Stimulated activated CD4-positive, alpha-beta T cell treated with anti-CD3 and anti-CD28 coated beads, TNF-alpha, amount 100 ng/mL, for 4 hours (primary cell): ENCODE data around the gene SYNGR4.
"Not testable (repeated sequence)": the region's sequence is repeated elsewhere in the genome, so short reads cannot be mapped to it uniquely, and the experiment has no call there.

Experiments
- DNase-seq, 3 experiments: peaks; one replicate each; pipeline ENCODE4 v3.0.0-alpha.2; 2020; ENCODE audit warnings: low read depth in 3 of 3

SYNGR4 gene

DNA sequence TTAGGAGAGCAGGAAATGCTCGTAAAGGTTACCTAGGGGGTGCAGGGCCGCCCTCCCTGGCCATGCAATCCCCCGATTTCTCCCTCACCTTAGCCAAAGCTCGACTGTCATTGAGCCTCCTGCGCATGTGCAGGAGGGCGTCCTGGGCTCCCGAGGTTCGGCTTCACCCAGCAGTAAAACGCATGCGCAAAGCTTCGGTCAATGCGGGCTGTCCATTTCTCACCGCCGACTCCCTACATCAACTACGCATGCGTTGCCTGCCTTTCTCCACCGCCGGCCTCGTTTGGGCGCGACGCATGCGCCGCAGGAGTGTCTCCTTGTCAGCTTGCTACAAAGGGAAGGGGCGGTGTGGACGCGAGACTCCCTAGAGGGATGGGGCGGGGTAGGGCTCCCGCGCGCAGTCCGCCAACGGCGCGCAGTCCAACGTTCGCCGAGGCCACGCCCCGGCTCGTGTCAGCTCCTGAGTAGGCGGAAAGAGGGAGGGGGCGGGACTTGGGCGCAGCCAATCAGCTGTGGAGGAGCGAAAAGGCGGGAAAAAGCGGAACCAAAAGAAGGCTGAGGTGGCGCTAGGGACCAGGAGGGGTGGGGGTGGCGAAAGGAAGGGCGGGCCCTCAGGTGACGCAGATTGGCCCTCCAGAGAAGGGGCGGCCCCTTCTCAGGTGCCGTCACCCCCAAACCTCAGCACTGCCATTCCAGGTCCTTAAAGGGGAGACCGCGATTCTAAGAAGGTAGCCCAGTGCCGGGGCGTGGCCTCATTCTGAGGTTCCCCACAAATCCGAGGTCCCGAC, at the start of gene SYNGR4, which contains the start of gene TMEM143:
Gene SYNGR4 (plus strand): TSS at position 558 of the 788 bp plus-strand sequence. CDS start 1,476 bp downstream, outside the sequence.
Gene TMEM143 (minus strand): TSS at position 131 of the 788 bp plus-strand sequence. CDS start 20 bp downstream, at position 111.
- DNase-seq: peak; percentile 92 to 96 (median 95)

DNA sequence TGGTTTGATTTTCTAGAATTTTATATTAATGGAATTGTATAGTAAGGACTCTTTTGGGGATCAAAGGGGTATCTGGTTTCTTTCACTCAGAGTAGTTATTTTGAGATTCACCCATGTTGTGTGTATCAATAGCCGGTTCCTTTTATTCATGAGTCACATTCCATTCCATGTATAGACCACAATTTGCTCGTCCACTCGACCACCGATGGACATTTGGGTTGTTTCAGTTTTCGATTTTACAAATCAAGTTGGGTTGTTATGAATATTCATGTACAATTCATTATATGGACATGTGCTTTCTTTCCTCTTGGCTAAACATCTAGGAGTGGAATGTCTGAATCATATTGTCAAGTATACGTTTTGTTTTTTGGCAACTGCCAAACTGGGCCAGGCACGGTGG, 48.5 kb upstream of the SYNGR4 start:
- DNase-seq: no peak

DNA sequence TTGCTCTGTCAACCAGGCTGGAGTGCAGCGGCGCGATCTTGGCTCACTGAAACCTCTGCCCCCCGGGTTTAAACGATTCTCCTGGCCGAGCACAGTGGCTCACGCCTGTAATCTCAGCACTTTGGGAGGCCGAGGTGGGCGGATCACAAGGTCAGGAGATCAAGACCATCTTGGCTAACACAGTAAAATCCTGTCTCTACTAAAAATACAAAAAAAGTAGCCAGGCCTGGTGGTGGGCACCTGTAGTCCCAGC, 46.5 kb upstream of the SYNGR4 start:
- not testable (repeated sequence) for DNase-seq

- no peak for DNase-seq
Measured at GRCh38 chr19:48318286-48318987, 45.7 kb upstream of the SYNGR4 start.

GRCh38 chr19:48319647-48320541, 44.3 kb upstream of the SYNGR4 start:
- DNase-seq: peak; percentile 50 to 67 (median 63)

DNA sequence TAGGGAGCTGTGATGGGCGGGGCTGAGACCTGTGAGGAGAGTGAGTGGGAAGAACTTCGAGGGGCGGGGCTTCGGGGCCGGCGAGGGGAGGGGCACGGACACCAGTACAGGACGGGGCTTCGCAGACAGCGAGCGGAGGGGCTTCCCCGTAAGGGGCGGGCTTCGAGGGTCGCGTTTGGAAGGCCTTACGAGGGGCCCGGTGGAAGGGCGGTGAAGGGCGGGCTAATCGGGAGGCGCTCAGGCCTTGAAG, 42.9 kb upstream of the SYNGR4 start:
- peak; percentile 91 to 96 (median 93) for DNase-seq

GRCh38 chr19:48321622-48322591, 42.3 kb upstream of the SYNGR4 start:
- peak; percentile 94 to 99 (median 98) for DNase-seq

GRCh38 chr19:48325265-48325910, 38.8 kb upstream of the SYNGR4 start, which contains the start of gene EMP3:
TSS of gene EMP3 (plus strand) at chr19:48325552. CDS start at chr19:48326845, 1,293 bp downstream.
- peak; percentile 64 to 75 (median 65) for DNase-seq

DNA sequence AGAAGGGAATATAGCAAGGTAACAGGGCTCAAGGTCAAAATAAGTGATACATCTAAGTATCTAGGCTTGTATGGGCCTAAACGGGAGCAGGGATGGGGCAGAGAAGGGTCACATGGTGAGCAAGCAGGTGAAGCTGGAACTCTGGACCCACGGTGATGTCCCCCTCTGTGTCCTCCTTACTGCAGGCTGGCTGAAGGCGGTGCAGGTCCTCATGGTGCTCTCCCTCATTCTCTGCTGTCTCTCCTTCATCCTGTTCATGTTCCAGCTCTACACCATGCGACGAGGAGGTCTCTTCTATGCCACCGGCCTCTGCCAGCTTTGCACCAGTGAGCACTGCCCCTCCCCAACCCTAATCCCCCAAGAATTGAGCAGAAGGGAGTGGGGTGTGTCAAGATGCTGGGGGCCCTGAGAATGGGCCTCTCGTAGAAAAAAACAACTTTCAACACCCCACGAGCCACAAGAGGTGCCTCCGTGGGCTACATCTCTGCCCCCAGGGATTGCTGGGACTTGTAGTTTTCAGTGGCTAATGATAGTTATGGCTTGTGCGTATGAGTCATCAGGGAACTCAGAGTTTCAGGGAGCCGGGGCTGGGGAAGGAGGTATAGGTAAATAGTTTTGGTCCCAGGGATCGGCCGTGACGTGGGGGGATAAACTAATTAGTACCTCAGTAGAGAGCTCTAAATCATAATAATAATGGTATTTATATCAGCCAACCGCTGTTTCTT, 34.8 kb upstream of the SYNGR4 start:
- DNase-seq: no peak

DNA sequence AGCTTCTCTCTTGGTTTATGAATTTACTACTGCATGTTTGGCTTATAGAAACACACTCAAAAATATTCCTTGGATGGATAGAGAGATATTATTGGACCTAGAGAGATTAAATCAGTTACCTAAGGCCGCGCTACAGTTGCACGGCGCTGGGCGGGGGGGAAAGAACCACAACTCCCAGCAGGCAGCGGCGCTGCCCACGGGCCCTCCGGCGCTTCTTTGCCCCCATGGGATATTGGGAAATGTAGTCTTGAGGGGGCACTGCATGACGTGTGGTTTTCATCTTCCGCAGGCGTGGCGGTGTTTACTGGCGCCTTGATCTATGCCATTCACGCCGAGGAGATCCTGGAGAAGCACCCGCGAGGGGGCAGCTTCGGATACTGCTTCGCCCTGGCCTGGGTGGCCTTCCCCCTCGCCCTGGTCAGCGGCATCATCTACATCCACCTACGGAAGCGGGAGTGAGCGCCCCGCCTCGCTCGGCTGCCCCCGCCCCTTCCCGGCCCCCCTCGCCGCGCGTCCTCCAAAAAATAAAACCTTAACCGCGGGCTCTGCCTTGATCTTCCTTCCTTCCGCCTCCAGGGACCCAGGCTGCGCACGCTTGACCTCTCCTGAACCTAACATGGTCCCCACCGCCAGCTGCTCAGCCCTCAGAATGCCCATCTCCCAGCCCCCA, 34.0 kb upstream of the SYNGR4 start:
- peak; percentile 55 to 69 (median 63) for DNase-seq

DNA sequence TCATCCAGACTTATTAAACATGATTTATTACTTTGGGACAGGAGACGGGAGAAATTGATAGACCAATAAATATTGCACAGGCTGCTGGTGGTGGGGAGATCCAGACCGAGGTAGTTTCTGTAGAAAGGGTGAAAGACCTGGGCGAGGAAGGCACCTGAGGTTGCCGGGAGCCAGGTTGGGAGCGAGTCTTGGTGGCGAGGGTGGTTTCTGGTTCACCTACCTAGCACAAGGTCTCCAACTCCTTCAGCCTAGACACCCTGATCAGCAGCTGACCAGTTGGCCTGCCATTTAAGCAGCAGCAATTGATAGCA, 31.9 kb upstream of the SYNGR4 start:
- DNase-seq: no peak

DNA sequence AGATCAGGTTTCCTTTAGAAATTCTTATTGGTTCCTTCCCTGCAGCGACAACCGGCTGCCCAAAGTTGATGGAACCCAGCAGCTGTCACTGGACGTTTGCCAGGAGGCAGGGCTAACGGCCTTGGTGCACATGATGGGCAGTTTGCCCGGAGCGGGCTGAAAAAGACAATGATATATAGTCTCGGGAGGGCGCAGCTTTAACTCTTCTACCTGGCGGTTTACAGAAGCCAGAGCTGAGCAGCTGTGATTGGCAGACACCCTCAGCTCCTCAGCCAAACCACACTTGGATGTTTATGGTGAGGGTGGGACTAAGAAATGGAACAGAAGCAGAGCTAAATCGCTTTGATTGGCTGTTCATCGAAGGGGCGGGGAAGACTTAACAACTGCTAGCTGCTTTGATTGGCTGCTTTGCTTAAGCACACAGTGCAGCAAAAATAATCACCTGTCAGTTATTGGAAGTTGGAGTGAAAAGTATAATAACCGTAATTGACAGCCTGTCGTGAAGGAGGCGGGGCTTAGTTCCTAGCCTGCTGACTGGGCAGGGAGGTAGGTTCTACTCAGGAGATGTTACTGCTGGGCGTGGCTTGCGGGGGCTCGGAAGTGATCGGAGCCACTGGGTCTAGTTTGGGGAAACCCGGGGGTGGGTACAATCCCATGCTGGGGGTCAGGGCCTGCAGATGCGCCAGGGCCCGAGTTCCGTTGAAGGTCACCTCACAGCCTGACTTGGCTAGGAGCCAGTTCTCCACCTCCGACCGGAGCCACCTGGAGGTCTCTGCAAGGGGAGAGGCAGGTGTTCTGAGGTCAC, 31.3 kb upstream of the SYNGR4 start:
- DNase-seq: peak; percentile 76 to 92 (median 88)

DNA sequence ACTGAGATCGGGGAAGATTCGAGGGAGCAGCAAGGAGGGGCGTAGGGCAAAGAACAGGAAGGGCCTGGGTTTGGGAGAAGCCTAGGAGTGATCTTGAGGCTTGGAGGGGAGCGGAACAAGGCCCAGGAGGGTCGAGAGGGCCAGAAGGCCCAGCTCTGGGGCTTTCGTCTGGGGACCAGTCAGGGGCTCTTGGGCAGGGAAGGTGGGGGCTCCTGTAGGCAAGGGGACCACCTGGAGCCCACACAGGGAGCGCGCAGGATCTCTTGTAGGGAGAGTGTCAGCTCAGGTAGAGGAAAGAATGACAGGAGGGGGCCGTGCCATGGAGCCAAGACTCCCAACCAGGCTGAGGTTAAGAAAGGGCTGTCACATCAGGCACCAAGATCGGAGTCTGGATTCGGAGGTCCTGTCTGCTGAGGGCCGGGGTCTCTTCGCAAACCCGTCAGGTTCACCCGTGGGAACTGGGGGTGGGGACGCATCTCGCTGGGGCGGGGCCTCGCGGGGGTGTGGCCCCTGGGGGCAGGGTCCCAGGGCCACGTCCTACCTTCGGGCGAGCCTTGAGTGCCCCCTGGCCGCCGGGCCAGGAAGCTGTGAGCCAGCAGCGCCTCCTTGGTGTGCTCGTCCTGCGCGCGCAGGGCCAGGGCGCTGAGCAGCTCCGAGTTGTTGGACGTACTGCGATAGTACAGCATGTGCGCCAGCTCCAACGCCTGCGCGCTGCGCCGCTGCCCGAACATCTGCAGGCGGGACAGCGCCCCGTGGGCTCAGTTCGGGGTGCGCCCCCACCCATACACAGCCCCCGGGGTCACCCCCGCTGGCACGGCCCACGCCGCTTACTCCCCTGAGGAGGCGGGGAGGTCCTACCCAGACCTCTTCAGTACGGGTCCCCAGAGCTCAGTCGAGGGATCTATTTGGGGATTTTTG, 30.4 kb upstream of the SYNGR4 start:
- DNase-seq: peak; percentile 85 to 89 (median 87)

- DNase-seq: no peak
Measured at GRCh38 chr19:48338253-48338755, 25.9 kb upstream of the SYNGR4 start.

DNA sequence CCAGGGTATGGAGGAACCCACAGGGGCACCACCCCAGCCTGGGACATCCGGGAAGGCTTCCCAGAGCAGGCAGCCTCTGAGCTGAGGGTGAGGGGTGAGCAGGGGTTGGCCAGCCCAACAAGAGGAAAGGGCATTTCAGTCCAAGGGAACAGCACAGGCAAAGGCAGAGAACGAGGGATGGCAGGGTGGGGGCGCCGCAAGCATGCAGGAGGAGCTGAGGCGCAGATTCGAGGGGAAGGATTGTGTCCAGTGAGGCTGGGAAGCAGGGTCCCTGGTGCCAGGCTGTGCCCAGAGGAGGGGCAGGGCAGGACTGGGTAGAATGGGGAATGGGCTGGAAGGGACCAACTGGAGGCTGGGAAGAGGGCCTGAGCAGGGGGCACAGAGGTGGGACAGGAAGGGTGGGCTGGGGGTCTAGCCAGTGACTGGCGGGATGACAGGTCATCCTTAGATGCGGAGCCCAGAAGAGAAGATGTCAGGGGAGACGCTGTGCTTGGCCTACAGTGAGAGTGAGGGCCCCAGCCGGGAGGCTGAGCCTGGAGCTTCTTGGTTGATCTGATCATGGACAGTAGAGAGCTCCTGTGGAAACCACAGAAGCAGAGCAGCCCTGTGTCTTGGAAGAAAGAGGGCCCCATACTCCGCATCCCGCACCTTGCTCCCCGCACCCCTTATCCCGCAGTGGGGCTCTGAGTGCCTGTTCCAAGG, 25.2 kb upstream of the SYNGR4 start:
- DNase-seq: no peak

DNA sequence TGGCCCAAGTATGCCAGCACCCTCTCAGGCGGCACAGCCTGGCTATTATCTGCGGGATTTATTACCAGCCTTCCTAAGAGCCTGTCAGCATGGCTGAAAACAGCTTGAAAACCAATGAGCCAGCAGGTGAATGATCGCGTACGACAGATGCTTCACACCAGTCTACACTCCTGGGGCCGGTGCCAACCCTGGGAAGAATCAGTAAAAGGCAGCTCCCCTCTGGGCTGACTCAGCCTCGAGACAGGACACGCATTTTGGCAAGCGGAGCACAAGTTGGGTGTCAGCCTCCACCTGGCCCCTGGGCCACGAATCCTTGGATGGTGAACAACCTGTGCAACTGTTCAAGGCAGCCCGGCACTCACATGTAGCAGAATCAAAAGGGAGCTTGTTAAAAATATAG, 23.2 kb upstream of the SYNGR4 start:
- no peak for DNase-seq
